OCI-LY3 (cell line): ENCODE results near the gene ANXA5.

Experiments used
- H2AFZ ChIP-seq: fragments of 200-600, 300-600 bp; shearing (Covaris generic); 2 replicates; pipeline ENCODE4 v1.6.0; 2014; ENCODE audit warnings: antibody characterized with exemption, low read depth, low read length
- H3K27ac ChIP-seq: fragments of 200-600, 300-600 bp; sonication (generic); 2 replicates; pipeline ENCODE4 v1.5.1; 2014; ENCODE audit warnings: mild to moderate bottlenecking, low read length, moderate library complexity, mixed read lengths
- H3K27me3 ChIP-seq: fragments of 200-600, 300-600 bp; sonication (generic); 2 replicates; pipeline ENCODE4 v1.6.1; 2014; ENCODE audit warnings: low read depth, low read length, mixed read lengths
- H3K36me3 ChIP-seq: fragments of 200-600, 300-600 bp; sonication (generic); replicated peaks from 2 replicates; pipeline ENCODE3; 2014; ENCODE audit warnings: low read depth, low read length, mixed read lengths
- H3K4me1 ChIP-seq: fragments of 300-600, 200-600 bp; sonication (generic); 2 replicates; pipeline ENCODE4 v1.6.1; 2014; ENCODE audit warnings: low read length, mixed read lengths
- H3K4me2 ChIP-seq: fragments of 200-600, 300-600 bp; sonication (generic); 2 replicates; pipeline ENCODE4 v1.6.1; 2014; ENCODE audit warnings: low read length, mixed read lengths
- H3K4me3 ChIP-seq: fragments of 300-600, 200-600 bp; sonication (generic); 2 replicates; pipeline ENCODE4 v1.5.1; 2014; ENCODE audit warnings: antibody characterized with exemption, mild to moderate bottlenecking, low read length, moderate library complexity
- H3K79me2 ChIP-seq: fragments of 300-600, 200-600 bp; shearing (Covaris generic); 2 replicates; pipeline ENCODE4 v1.6.1; 2014; ENCODE audit warnings: mild to moderate bottlenecking, low read length, mixed read lengths
- H3K9ac ChIP-seq: fragments of 300-600, 200-600 bp; shearing (Covaris generic); 2 replicates; pipeline ENCODE4 v1.6.0; 2014; ENCODE audit warnings: mild to moderate bottlenecking, low read length, moderate library complexity
- H3K9me3 ChIP-seq: fragments of 200-600, 300-600 bp; shearing (Covaris generic); 2 replicates; pipeline ENCODE4 v1.6.1; 2014; ENCODE audit warnings: low read length, mixed read lengths; ENCODE audit not compliant: insufficient read depth
- H4K20me1 ChIP-seq: fragments of 200-600, 300-600 bp; sonication (generic); 2 replicates; pipeline ENCODE4 v1.6.1; 2016; ENCODE audit warnings: low read length, mixed read lengths; ENCODE audit not compliant: insufficient read depth
- CTCF ChIP-seq: fragments of 200-600, 300-600 bp; sonication (generic); IDR thresholded peaks from 2 replicates; pipeline ENCODE4 v1.5.1; 2014; ENCODE audit warnings: antibody characterized with exemption, low read length, low read depth
- EZH2phosphoT487 ChIP-seq: fragments of 200-600 bp; shearing (Covaris generic); IDR thresholded peaks from 2 replicates; pipeline ENCODE4 v1.6.1; 2018; ENCODE audit warnings: antibody characterized with exemption, mixed run types, low read depth

Gene ANXA5

GRCh38 chr4:121658125-121658524, 38.7 kb downstream of the ANXA5 start:
- Histone ChIP-seq H3K27ac (no peak overlapping the region), H3K36me3 (no peaks in the 10 kb centered on the region), H2AFZ (no peak overlapping the region), H3K27me3 (peaks cover 18% of the 10 kb centered on the region; the same call in 1 of the 2 replicates), H3K4me2 (no peak overlapping the region), H3K9ac (no peak overlapping the region), H3K79me2 (no peaks in the 10 kb centered on the region), H3K4me1 (peaks cover 14% of the 10 kb centered on the region), H4K20me1 (0 out of 2 replicates have a peak, but pooled peaks cover 4% of the 10 kb centered on the region), H3K4me3 (no peak overlapping the region), H3K9me3 (no peaks in the 10 kb centered on the region)
- no peak for TF ChIP-seq EZH2phosphoT487
- no peak for TF ChIP-seq CTCF

- H3K79me2 ChIP-seq, result no peaks in the 10 kb centered on the region
- H3K4me2 ChIP-seq, result peak overlapping the region; percentile 60
- peak overlapping the region; percentile 42; the same call in 1 of the 2 replicates for H2AFZ ChIP-seq
- H3K9me3 ChIP-seq, result no peaks in the 10 kb centered on the region
- no peak for TF ChIP-seq EZH2phosphoT487
- TF ChIP-seq CTCF, result peak; percentile 61
- peaks cover 21% of the 10 kb centered on the region; the same call in 1 of the 2 replicates for H3K27me3 ChIP-seq
- peaks cover 28% of the 10 kb centered on the region for H3K4me1 ChIP-seq
- no peak overlapping the region for H3K9ac ChIP-seq
- H4K20me1 ChIP-seq, result 0 out of 2 replicates have a peak, but pooled peaks cover 4% of the 10 kb centered on the region
- H3K27ac ChIP-seq, result no peak overlapping the region
- peak overlapping the region; percentile 62 for H3K4me3 ChIP-seq
- H3K36me3 ChIP-seq, result no peaks in the 10 kb centered on the region
These were observed 40.5 kb downstream of the ANXA5 start for GRCh38 chr4:121656269-121656641.

DNA sequence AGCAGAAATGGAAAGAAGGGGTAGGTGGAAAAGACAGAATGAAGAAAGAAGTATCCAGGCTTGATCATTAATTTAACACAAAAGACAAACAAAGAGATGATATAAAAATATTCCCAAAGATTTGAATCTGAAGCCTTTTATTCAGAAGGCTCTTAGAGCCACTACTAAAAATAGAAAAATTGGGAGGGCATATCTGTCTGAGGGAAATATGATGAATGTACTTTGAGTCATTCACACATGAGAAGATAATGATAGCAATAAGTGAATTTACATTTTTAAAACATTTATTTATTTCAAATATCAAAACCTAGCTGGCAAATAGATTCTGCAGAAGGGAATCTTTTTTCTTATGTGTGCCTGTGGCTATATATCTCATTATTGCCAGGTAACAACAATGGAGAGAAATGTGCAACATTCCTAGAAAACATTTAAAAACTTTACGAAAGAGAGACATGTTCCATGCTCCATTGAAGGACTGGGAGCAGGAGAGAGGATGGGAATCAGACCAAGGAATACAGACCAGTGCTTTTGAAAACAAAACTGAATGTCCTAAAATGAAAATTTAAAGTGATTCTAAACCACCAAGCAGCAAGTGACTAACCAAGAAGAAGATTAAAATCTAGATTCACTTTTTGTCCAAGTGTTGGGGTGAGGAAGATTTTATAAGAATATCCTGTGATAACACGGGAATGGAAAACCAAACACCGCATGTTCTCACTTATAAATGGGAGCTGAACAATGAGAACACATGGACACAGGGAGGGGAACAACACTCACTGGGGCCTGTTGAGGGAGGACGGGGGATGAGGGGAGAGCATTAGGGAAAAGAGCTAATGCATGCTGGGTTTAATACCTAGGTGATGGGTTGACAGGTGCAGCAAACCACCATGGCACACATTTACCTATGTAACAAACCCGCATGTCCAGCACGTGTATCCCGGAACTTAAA, 41.2 kb downstream of the ANXA5 start:
- 0 out of 2 replicates have a peak, but pooled peaks cover 4% of the 10 kb centered on the region for H4K20me1 ChIP-seq
- H3K9ac ChIP-seq, result no peak overlapping the region
- no peaks in the 10 kb centered on the region for H3K36me3 ChIP-seq
- no peaks in the 10 kb centered on the region for H3K9me3 ChIP-seq
- no peak overlapping the region for H3K4me2 ChIP-seq
- H3K4me1 ChIP-seq, result peaks cover 29% of the 10 kb centered on the region
- TF ChIP-seq CTCF, result no peak
- no peak for TF ChIP-seq EZH2phosphoT487
- H3K79me2 ChIP-seq, result no peaks in the 10 kb centered on the region
- peaks cover 21% of the 10 kb centered on the region; the same call in 1 of the 2 replicates for H3K27me3 ChIP-seq
- H3K27ac ChIP-seq, result no peak overlapping the region
- no peak overlapping the region for H3K4me3 ChIP-seq
- no peak overlapping the region for H2AFZ ChIP-seq

- Histone ChIP-seq H3K27me3 (peaks cover 21% of the 10 kb centered on the region; the same call in 1 of the 2 replicates), H4K20me1 (0 out of 2 replicates have a peak, but pooled peaks cover 4% of the 10 kb centered on the region), H3K4me3 (peak overlapping the region; percentile 2; the same call in 1 of the 2 replicates), H3K4me1 (peaks cover 29% of the 10 kb centered on the region), H3K79me2 (no peaks in the 10 kb centered on the region), H3K9ac (no peak overlapping the region), H3K36me3 (no peaks in the 10 kb centered on the region), H3K27ac (no peak overlapping the region), H2AFZ (no peak overlapping the region), H3K4me2 (peak overlapping the region; percentile 48), H3K9me3 (no peaks in the 10 kb centered on the region)
- TF ChIP-seq CTCF (no peak), EZH2phosphoT487 (no peak)
These were observed 42.0 kb downstream of the ANXA5 start for GRCh38 chr4:121654738-121655137.
